HCT116 (cell line): ENCODE measurements around the gene NMS. TPM values are rescaled to one million over a fixed set of nuclear protein-coding genes. Genes with fewer than 3 reads are reported as not detected.

Source experiments
- ATAC-seq: fragments of 200-7000 bp; cut with Tn5 transposase; 2 replicates; pipeline ENCODE4 v1.9.1; 2020; ENCODE audit warnings: mild to moderate bottlenecking, moderate library complexity
- BruUV-seq: library from RNA; stranded (reverse); fragments of 400-500 nt; replicated peaks from 2 replicates; lab custom pipeline; 2021; lab: Mats Ljungman, UMichigan
- CTCF ChIA-PET: fragments of 300-600 bp; sonication (Branson Sonifier 250); formaldehyde crosslinking; loops from one replicate; lab custom pipeline; 2021; ENCODE audit warnings: antibody characterized with exemption; lab: Charles Lee
- POLR2A ChIA-PET: fragments of 300-600, 350-600 bp; sonication (Branson Sonifier 250); formaldehyde crosslinking; loops from one replicate; lab custom pipeline; 2021; ENCODE audit warnings: antibody characterized with exemption; lab: Charles Lee
- RAD21 ChIA-PET, 2 experiments: fragments of 300-600 bp; sonication (Branson Sonifier 250); formaldehyde crosslinking; loops; one replicate each; lab custom pipeline; 2023; ENCODE audit warnings: low total read pairs in 2 of 2; ENCODE audit not compliant: uncharacterized antibody in 2 of 2, unreplicated experiment in 2 of 2, low non-redundant PET in 1 of 2; lab: Charles Lee
- DNase-seq: peaks from one replicate; pipeline ENCODE4 v3.0.0-alpha.2; 2010; ENCODE audit warnings: low read depth, low spot score
- H2AFZ ChIP-seq: fragments of 200-600 bp; shearing (Covaris generic), sonication (generic); 2 replicates; pipeline ENCODE4 v1.6.1; 2017; ENCODE audit warnings: low read depth, mixed run types, mixed read lengths, antibody characterized with exemption, low read length; ENCODE audit not compliant: poor library complexity, severe bottlenecking
- H3K27ac ChIP-seq: 2 replicates; pipeline ENCODE4 v1.5.1; 2012; ENCODE audit warnings: low read depth, low read length
- H3K27me3 ChIP-seq: fragments of 200-600 bp; sonication (generic); 2 replicates; pipeline ENCODE4 v1.6.1; 2016; ENCODE audit warnings: mixed run types, low read length, mixed read lengths; ENCODE audit not compliant: insufficient read depth
- H3K36me3 ChIP-seq, 2 experiments: fragments of 200-500 bp in 1 of 2; fragments of 200-600 bp in 1 of 2; sonication (Bioruptor generic) in 1 of 2; sonication (generic) in 1 of 2; 2 replicates each; pipeline versions ENCODE4 v1.5.1 to v1.6.1; 2014 to 2016; ENCODE audit warnings: low read length in 2 of 2, inconsistent platforms in 1 of 2, mixed read lengths in 1 of 2, mixed run types in 1 of 2; ENCODE audit not compliant: insufficient read depth in 2 of 2, control insufficient read depth in 1 of 2
- H3K4me1 ChIP-seq, 2 experiments: fragments of 200-600 bp in 1 of 2; sonication (generic) in 1 of 2; 2 replicates each; pipeline versions ENCODE4 v1.5.1 to v1.6.1; 2012 to 2017; ENCODE audit warnings: low read length in 2 of 2, inconsistent platforms in 1 of 2, mild to moderate bottlenecking in 1 of 2, mixed read lengths in 1 of 2, mixed run types in 1 of 2, moderate library complexity in 1 of 2; ENCODE audit not compliant: insufficient read depth in 2 of 2, control insufficient read depth in 1 of 2
- H3K4me2 ChIP-seq: fragments of 200-600 bp; sonication (generic); 2 replicates; pipeline ENCODE4 v1.6.1; 2017; ENCODE audit warnings: mixed run types, low read length, mixed read lengths
- H3K4me3 ChIP-seq, 2 experiments: fragments of 200-600 bp in 1 of 2; sonication (generic) in 1 of 2; replicated peaks in 1 of 2; 2 replicates each; pipeline ENCODE4 v1.5.1; 2011 to 2016; ENCODE audit warnings: low read length in 2 of 2, control low read depth in 1 of 2, low read depth in 1 of 2, mild to moderate bottlenecking in 1 of 2, mixed read lengths in 1 of 2, mixed run types in 1 of 2
- H3K79me2 ChIP-seq: fragments of 200-600 bp; sonication (generic); 2 replicates; pipeline ENCODE4 v1.6.1; 2017; ENCODE audit warnings: mild to moderate bottlenecking, mixed run types, low read length, moderate library complexity, mixed read lengths; ENCODE audit not compliant: insufficient read depth
- H3K9ac ChIP-seq: fragments of 200-600 bp; sonication (generic); 2 replicates; pipeline ENCODE4 v1.6.1; 2016; ENCODE audit warnings: low read length, mixed read lengths
- H3K9me2 ChIP-seq: fragments of 200-600 bp; sonication (generic), shearing (Covaris generic); 2 replicates; pipeline ENCODE4 v1.6.1; 2017; ENCODE audit warnings: mixed run types, mild to moderate bottlenecking, moderate library complexity; ENCODE audit not compliant: insufficient read depth
- H3K9me3 ChIP-seq, 2 experiments: fragments of 200-500 bp in 1 of 2; fragments of 200-600 bp in 1 of 2; sonication (Bioruptor generic) in 1 of 2; sonication (generic) in 1 of 2; 2 replicates each; pipeline ENCODE4 v1.6.1; 2014 to 2017; ENCODE audit warnings: low read length in 2 of 2, mixed read lengths in 2 of 2, inconsistent platforms in 1 of 2, low read depth in 1 of 2, mild to moderate bottlenecking in 1 of 2, mixed run types in 1 of 2, moderate library complexity in 1 of 2; ENCODE audit not compliant: control insufficient read depth in 1 of 2, insufficient read depth in 1 of 2
- H4K20me1 ChIP-seq: fragments of 200-600 bp; sonication (generic), shearing (Covaris generic); 2 replicates; pipeline ENCODE4 v1.6.1; 2017; ENCODE audit warnings: mixed run types, mild to moderate bottlenecking, moderate library complexity; ENCODE audit not compliant: insufficient read depth
- ELF1 ChIP-seq: IDR thresholded peaks from 2 replicates; pipeline ENCODE4 v1.6.1; 2012; ENCODE audit warnings: low read depth, borderline replicate concordance
- FOSL1 ChIP-seq: IDR thresholded peaks from 2 replicates; pipeline ENCODE4 v1.6.1; 2012; ENCODE audit warnings: low read depth
- JUND ChIP-seq: IDR thresholded peaks from 2 replicates; pipeline ENCODE4 v1.6.1; 2012
- POLR2A ChIP-seq: IDR thresholded peaks from 2 replicates; pipeline ENCODE4 v1.7.0; 2011; ENCODE audit warnings: borderline replicate concordance; ENCODE audit not compliant: insufficient read depth, insufficient read length; ENCODE audit errors: extremely low read depth
- SIN3A ChIP-seq: IDR thresholded peaks from 2 replicates; pipeline ENCODE4 v1.6.1; 2012; ENCODE audit warnings: low read depth
- ZNF274 ChIP-seq: fragments of 200-500 bp; sonication (Bioruptor generic); IDR thresholded peaks from 2 replicates; pipeline ENCODE4 v1.6.1; 2014; ENCODE audit warnings: mild to moderate bottlenecking, low read depth, low read length, inconsistent platforms
- intact Hi-C: fragments of 100-400 bp; cut with micrococcal nuclease; formaldehyde crosslinking; loops from 2 replicates; pipeline ENCODE4 v1.10.0; 2022
- total RNA-seq: library from RNA; stranded (reverse); gene quantifications from one replicate; pipeline ENCODE4 v1.2.1, GENCODE V29; 2021; ENCODE audit not compliant: unreplicated experiment
- TF ChIP-seq, protein P1 (sequence below): IDR thresholded peaks from 2 replicates; pipeline ENCODE4 v1.6.1; 2012; ENCODE audit warnings: low read depth
- TF ChIP-seq, protein P2 (sequence below), 3 experiments: fragments of 200-600 bp in 1 of 3; sonication (generic) in 1 of 3; IDR thresholded peaks in 2 of 3; conservative IDR thresholded peaks in 1 of 3; 2 replicates each; pipeline ENCODE4 v1.5.1; 2012 to 2017; ENCODE audit warnings: low read depth in 2 of 3, low read length in 2 of 3, antibody characterized with exemption in 1 of 3, borderline replicate concordance in 1 of 3, control low read depth in 1 of 3, mild to moderate bottlenecking in 1 of 3, mixed read lengths in 1 of 3, mixed run types in 1 of 3, moderate library complexity in 1 of 3; ENCODE audit not compliant: insufficient read depth in 1 of 3
- TF ChIP-seq, protein P3 (sequence below): IDR thresholded peaks from 2 replicates; pipeline ENCODE4 v1.6.1; 2012

NMS gene
- total RNA-seq, 1 experiment from 2014 or later, result not detected

DNA sequence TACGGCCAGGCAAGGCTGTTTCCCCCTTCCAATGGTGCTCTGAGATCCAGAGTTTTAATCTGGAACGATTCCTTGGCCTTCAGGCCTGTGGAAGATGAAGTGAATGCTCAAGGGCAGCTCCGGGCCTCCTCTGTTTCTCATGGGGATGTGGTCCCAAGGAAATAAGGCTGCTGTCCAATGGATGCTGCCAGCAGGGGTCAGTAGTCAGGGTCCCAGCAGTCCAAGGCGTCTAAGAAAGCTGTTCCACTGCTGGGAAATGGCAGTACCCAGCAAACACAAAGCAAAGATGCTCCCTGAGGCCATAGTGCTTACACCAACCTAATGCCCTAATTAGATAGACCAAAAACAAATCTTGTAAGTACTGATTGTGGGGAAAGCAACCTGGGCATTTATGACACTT is 12.5 kb downstream of the NMS start:
- CTCF ChIA-PET, result interaction anchor here (0.7 kb wide), 1 partner anchor 11 kb away, joined by 3 read pairs; no protein-coding TSS in a partner anchor

DNA sequence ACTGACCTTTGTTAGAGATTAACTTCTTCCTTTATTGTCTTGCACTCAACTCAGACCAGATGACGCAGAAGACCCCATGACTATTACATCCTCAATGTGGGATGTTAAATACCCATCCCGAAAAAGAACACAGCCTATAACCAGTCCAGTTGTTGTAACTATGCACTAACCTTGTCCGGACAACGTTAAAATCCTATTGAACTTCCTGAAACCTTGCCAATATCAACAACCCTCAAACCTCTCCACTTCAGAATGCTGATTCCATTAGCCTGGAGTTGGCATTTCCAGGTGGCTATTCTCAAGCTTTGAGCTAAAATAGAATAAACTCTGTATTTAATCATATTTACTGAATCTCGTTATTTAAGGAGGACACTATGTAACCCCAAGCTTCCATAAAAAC is 13.6 kb downstream of the NMS start:
- RAD21 ChIA-PET, result no interaction called here
- no peak overlapping the region for H2AFZ ChIP-seq
- intact Hi-C loops, result loop anchor here (5.0 kb wide), 1 partner anchor 962 kb away; no protein-coding TSS in a partner anchor
- no peaks in the 10 kb centered on the region for H4K20me1 ChIP-seq
- no TSS peak for BruUV-seq
- no peak for ATAC-seq
- H3K79me2 ChIP-seq, result no peaks in the 10 kb centered on the region
- H3K36me3 ChIP-seq, result no peaks in the 10 kb centered on the region
- H3K27ac ChIP-seq, result no peak overlapping the region
- CTCF ChIA-PET, result no interaction called here
- DNase-seq, result no peak
- H3K4me3 ChIP-seq, result no peak overlapping the region
- POLR2A ChIA-PET, result no interaction called here
- H3K9me3 ChIP-seq, result no peaks in the 10 kb centered on the region
- no peaks in the 10 kb centered on the region for H3K9me2 ChIP-seq
- peaks cover 6% of the 10 kb centered on the region; the same call in 1 of the 2 replicates for H3K27me3 ChIP-seq
- H3K4me1 ChIP-seq, result no peaks in the 10 kb centered on the region
- H3K9ac ChIP-seq, result no peak overlapping the region
- no peak overlapping the region for H3K4me2 ChIP-seq
- no peak for TF ChIP-seq JUND
- TF ChIP-seq ELF1, result no peak
- TF ChIP-seq, protein P1, sequence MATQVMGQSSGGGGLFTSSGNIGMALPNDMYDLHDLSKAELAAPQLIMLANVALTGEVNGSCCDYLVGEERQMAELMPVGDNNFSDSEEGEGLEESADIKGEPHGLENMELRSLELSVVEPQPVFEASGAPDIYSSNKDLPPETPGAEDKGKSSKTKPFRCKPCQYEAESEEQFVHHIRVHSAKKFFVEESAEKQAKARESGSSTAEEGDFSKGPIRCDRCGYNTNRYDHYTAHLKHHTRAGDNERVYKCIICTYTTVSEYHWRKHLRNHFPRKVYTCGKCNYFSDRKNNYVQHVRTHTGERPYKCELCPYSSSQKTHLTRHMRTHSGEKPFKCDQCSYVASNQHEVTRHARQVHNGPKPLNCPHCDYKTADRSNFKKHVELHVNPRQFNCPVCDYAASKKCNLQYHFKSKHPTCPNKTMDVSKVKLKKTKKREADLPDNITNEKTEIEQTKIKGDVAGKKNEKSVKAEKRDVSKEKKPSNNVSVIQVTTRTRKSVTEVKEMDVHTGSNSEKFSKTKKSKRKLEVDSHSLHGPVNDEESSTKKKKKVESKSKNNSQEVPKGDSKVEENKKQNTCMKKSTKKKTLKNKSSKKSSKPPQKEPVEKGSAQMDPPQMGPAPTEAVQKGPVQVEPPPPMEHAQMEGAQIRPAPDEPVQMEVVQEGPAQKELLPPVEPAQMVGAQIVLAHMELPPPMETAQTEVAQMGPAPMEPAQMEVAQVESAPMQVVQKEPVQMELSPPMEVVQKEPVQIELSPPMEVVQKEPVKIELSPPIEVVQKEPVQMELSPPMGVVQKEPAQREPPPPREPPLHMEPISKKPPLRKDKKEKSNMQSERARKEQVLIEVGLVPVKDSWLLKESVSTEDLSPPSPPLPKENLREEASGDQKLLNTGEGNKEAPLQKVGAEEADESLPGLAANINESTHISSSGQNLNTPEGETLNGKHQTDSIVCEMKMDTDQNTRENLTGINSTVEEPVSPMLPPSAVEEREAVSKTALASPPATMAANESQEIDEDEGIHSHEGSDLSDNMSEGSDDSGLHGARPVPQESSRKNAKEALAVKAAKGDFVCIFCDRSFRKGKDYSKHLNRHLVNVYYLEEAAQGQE, result no peak
- TF ChIP-seq, protein P2, sequence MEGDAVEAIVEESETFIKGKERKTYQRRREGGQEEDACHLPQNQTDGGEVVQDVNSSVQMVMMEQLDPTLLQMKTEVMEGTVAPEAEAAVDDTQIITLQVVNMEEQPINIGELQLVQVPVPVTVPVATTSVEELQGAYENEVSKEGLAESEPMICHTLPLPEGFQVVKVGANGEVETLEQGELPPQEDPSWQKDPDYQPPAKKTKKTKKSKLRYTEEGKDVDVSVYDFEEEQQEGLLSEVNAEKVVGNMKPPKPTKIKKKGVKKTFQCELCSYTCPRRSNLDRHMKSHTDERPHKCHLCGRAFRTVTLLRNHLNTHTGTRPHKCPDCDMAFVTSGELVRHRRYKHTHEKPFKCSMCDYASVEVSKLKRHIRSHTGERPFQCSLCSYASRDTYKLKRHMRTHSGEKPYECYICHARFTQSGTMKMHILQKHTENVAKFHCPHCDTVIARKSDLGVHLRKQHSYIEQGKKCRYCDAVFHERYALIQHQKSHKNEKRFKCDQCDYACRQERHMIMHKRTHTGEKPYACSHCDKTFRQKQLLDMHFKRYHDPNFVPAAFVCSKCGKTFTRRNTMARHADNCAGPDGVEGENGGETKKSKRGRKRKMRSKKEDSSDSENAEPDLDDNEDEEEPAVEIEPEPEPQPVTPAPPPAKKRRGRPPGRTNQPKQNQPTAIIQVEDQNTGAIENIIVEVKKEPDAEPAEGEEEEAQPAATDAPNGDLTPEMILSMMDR (IDR thresholded peaks at IDR 0.05 in 2 of 3, conservative IDR thresholded peaks at IDR 0.05 in 1 of 3; ENCODE audit: borderline replicate concordance in 1 of 3, insufficient read depth in 1 of 3, low read depth in 2 of 3, low read length in 2 of 3), result no peak
- no peak for TF ChIP-seq ZNF274
- no peak for TF ChIP-seq SIN3A
- no peak for TF ChIP-seq FOSL1
- TF ChIP-seq POLR2A, result no peak
- TF ChIP-seq, protein P3, sequence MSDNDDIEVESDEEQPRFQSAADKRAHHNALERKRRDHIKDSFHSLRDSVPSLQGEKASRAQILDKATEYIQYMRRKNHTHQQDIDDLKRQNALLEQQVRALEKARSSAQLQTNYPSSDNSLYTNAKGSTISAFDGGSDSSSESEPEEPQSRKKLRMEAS, result no peak

More for the DNA sequence above, 12.5 kb downstream of the NMS start:
- H3K36me3 ChIP-seq, result no peaks in the 10 kb centered on the region
- H3K27me3 ChIP-seq, result peaks cover 6% of the 10 kb centered on the region; the same call in 1 of the 2 replicates
- H3K9me2 ChIP-seq, result no peaks in the 10 kb centered on the region
- H3K27ac ChIP-seq, result no peak overlapping the region
- H3K4me3 ChIP-seq, result no peak overlapping the region
- POLR2A ChIA-PET, result no interaction called here
- H3K4me2 ChIP-seq, result no peak overlapping the region
- no peaks in the 10 kb centered on the region for H3K79me2 ChIP-seq
- H3K4me1 ChIP-seq, result no peaks in the 10 kb centered on the region
- intact Hi-C loops, result loop anchor here (5.0 kb wide), 1 partner anchor 960 kb away; no protein-coding TSS in a partner anchor
- H2AFZ ChIP-seq, result no peak overlapping the region
- BruUV-seq, result no TSS peak
- TF ChIP-seq FOSL1, result no peak
- TF ChIP-seq, protein P2 (IDR thresholded peaks at IDR 0.05 in 2 of 3, conservative IDR thresholded peaks at IDR 0.05 in 1 of 3; ENCODE audit: borderline replicate concordance in 1 of 3, insufficient read depth in 1 of 3, low read depth in 2 of 3, low read length in 2 of 3), result peak in 2 of 3 experiments; percentile 19 to 37; a peak in 2 of 6 replicates
- DNase-seq (no peak), ATAC-seq (peak; percentile 61)
- RAD21 ChIA-PET, result no interaction called here
- H4K20me1 ChIP-seq, result no peaks in the 10 kb centered on the region
- no peak overlapping the region for H3K9ac ChIP-seq
- no peaks in the 10 kb centered on the region for H3K9me3 ChIP-seq
